HG02973 (cell line): ENCODE measurements around the gene DCAKD.

Experiments used
- ATAC-seq: cut with Tn5 transposase; IDR thresholded peaks from one replicate; pipeline ENCODE4 v1.9.1; 2021; ENCODE audit warnings: moderate library complexity; ENCODE audit not compliant: unreplicated experiment

The DCAKD gene

GRCh38 chr17:45031231-45032173 lies 19.9 kb downstream of the DCAKD start:
- ATAC-seq, result no peak

- no peak for ATAC-seq
These were observed 20.7 kb downstream of the DCAKD start for GRCh38 chr17:45030733-45031132.

GRCh38 chr17:45029758-45030423 lies 21.5 kb downstream of the DCAKD start:
- no peak for ATAC-seq

- ATAC-seq, result no peak
These were observed 22.3 kb downstream of the DCAKD start for GRCh38 chr17:45029096-45029495.

- no peak for ATAC-seq
These were observed 28.6 kb downstream of the DCAKD start for GRCh38 chr17:45022655-45023339.

GRCh38 chr17:45022288-45022648 lies 29.2 kb downstream of the DCAKD start:
- no peak for ATAC-seq

GRCh38 chr17:45021607-45022287 lies 29.7 kb downstream of the DCAKD start:
- no peak for ATAC-seq

- no peak for ATAC-seq
These were observed 30.9 kb downstream of the DCAKD start for GRCh38 chr17:45020354-45021138.

- ATAC-seq, result no peak
These were observed 32.4 kb downstream of the DCAKD start for GRCh38 chr17:45018848-45019711.

GRCh38 chr17:45018514-45018847 lies 33.0 kb downstream of the DCAKD start:
- no peak for ATAC-seq

- ATAC-seq, result no peak
These were observed 34.6 kb downstream of the DCAKD start for GRCh38 chr17:45016823-45017222.

GRCh38 chr17:45016237-45016636 lies 35.2 kb downstream of the DCAKD start:
- no peak for ATAC-seq

- no peak for ATAC-seq
These were observed 38.1 kb downstream of the DCAKD start for GRCh38 chr17:45013021-45013997.

- ATAC-seq, result no peak
These were observed 39.7 kb downstream of the DCAKD start for GRCh38 chr17:45011767-45012166.

- no peak for ATAC-seq
These were observed 41.6 kb downstream of the DCAKD start for GRCh38 chr17:45009676-45010467.

GRCh38 chr17:45008216-45008615 lies 43.2 kb downstream of the DCAKD start:
- ATAC-seq, result no peak

GRCh38 chr17:45006927-45007461 lies 44.4 kb downstream of the DCAKD start:
- no peak for ATAC-seq
